SK-N-SH (cell line): ENCODE results near the gene COL23A1. TPM values are rescaled to one million over a fixed set of nuclear protein-coding genes. Genes with fewer than 3 reads are reported as not detected.
A peak's percentile ranks its signal among the peaks of the same experiment; 100 is the strongest.

Experiments
- CTCF ChIA-PET: fragments of 300-600, 350-600 bp; formaldehyde crosslinking; extraction: SDS; loops from one replicate; lab custom pipeline; 2021; lab: Yijun Ruan, JAX
- POLR2A ChIA-PET: fragments of 350-600 bp; sonication (Branson Sonifier 250); formaldehyde crosslinking; extraction: SDS; loops from one replicate; lab custom pipeline; 2020; ENCODE audit warnings: antibody characterized with exemption, inconsistent platforms; lab: Yijun Ruan, JAX
- DNase-seq: peaks from one replicate; pipeline ENCODE4 v3.0.0; 2012
- H2AFZ ChIP-seq: fragments of 200-600 bp; sonication (generic); 2 replicates; pipeline ENCODE4 v1.8.1; 2016; ENCODE audit warnings: antibody characterized with exemption, mild to moderate bottlenecking, low read depth
- H3F3A ChIP-seq: fragments of 200-600 bp; sonication (generic); replicated peaks from 2 replicates; pipeline ENCODE3; 2016; ENCODE audit warnings: antibody characterized with exemption, mild to moderate bottlenecking; ENCODE audit not compliant: insufficient read depth
- H3K27ac ChIP-seq, 2 experiments: fragments of 200-500 bp in 1 of 2; fragments of 200-600 bp in 1 of 2; sonication (Bioruptor generic) in 1 of 2; sonication (generic), shearing (Covaris generic) in 1 of 2; 2 replicates each; pipeline versions ENCODE4 v1.5.1 to v1.6.1; 2014 to 2016; ENCODE audit warnings: low read depth in 2 of 2, inconsistent platforms in 1 of 2, low read length in 1 of 2, mild to moderate bottlenecking in 1 of 2, mixed read lengths in 1 of 2
- H3K27me3 ChIP-seq: fragments of 200-600 bp; sonication (generic), shearing (Covaris generic); 2 replicates; pipeline ENCODE4 v1.6.1; 2016; ENCODE audit warnings: mixed run types; ENCODE audit not compliant: insufficient read depth
- H3K36me3 ChIP-seq, 2 experiments: fragments of 200-500 bp in 1 of 2; fragments of 200-600 bp in 1 of 2; sonication (Bioruptor generic) in 1 of 2; sonication (generic) in 1 of 2; replicated peaks in 1 of 2; 2 replicates each; pipeline versions ENCODE3 to v1.5.1; 2014 to 2016; ENCODE audit warnings: low read length in 1 of 2, mild to moderate bottlenecking in 1 of 2; ENCODE audit not compliant: insufficient read depth in 2 of 2, control insufficient read depth in 1 of 2
- H3K4me1 ChIP-seq, 2 experiments: fragments of 200-500 bp in 1 of 2; fragments of 200-600 bp in 1 of 2; sonication (Bioruptor generic) in 1 of 2; sonication (generic), shearing (Covaris generic) in 1 of 2; 2 replicates each; pipeline versions ENCODE4 v1.5.1 to v1.6.1; 2014 to 2016; ENCODE audit warnings: low read depth in 1 of 2, low read length in 1 of 2, mixed run types in 1 of 2; ENCODE audit not compliant: insufficient read depth in 2 of 2, control insufficient read depth in 1 of 2
- H3K4me2 ChIP-seq: fragments of 200-600 bp; sonication (generic), shearing (Covaris generic); 2 replicates; pipeline ENCODE4 v1.6.1; 2017; ENCODE audit warnings: mixed run types
- H3K4me3 ChIP-seq, 2 experiments: fragments of 200-500 bp in 1 of 2; fragments of 200-600 bp in 1 of 2; sonication (Bioruptor generic) in 1 of 2; sonication (generic), shearing (Covaris generic) in 1 of 2; 2 replicates each; pipeline versions ENCODE4 v1.5.1 to v1.8.1; 2014 to 2016; ENCODE audit warnings: low read depth in 2 of 2, inconsistent platforms in 1 of 2, low read length in 1 of 2, mild to moderate bottlenecking in 1 of 2, mixed read lengths in 1 of 2, moderate library complexity in 1 of 2
- H3K79me2 ChIP-seq: fragments of 200-600 bp; sonication (generic); 2 replicates; pipeline ENCODE4 v1.8.1; 2017; ENCODE audit warnings: mild to moderate bottlenecking; ENCODE audit not compliant: insufficient read depth
- H3K9ac ChIP-seq: fragments of 200-600 bp; sonication (generic); 2 replicates; pipeline ENCODE4 v1.6.1; 2017; ENCODE audit warnings: mixed run types
- H3K9me2 ChIP-seq: fragments of 200-600 bp; sonication (generic); 2 replicates; pipeline ENCODE4 v1.6.1; 2017; ENCODE audit warnings: mixed run types
- H3K9me3 ChIP-seq: fragments of 200-600 bp; sonication (generic); 2 replicates; pipeline ENCODE4 v1.6.1; 2017; ENCODE audit warnings: mixed run types, mild to moderate bottlenecking, moderate library complexity
- H4K20me1 ChIP-seq: fragments of 200-600 bp; sonication (generic); 2 replicates; pipeline ENCODE4 v1.6.1; 2017; ENCODE audit warnings: mild to moderate bottlenecking, mixed run types; ENCODE audit not compliant: insufficient read depth
- EZH2phosphoT487 ChIP-seq: fragments of 200-600 bp; sonication (generic); IDR thresholded peaks from 2 replicates; pipeline ENCODE4 v1.6.1; 2017; ENCODE audit warnings: low read depth, mixed run types, mild to moderate bottlenecking, antibody characterized with exemption, moderate library complexity, borderline replicate concordance
- FOSL2 ChIP-seq: IDR thresholded peaks from 2 replicates; pipeline ENCODE4 v1.4.0; 2012; ENCODE audit warnings: low read depth, mild to moderate bottlenecking, moderate library complexity, borderline replicate concordance
- FOXJ3 ChIP-seq: sonication (generic); formaldehyde crosslinking; IDR thresholded peaks from 2 replicates; pipeline ENCODE4 v1.5.1; 2020; ENCODE audit warnings: mild to moderate bottlenecking, missing genetic modification reagents
- FOXM1 ChIP-seq: IDR thresholded peaks from 2 replicates; pipeline ENCODE4 v1.4.0; 2012; ENCODE audit warnings: low read depth, mild to moderate bottlenecking
- JUND ChIP-seq: IDR thresholded peaks from 2 replicates; pipeline ENCODE4 v1.4.0; 2012
- PBX3 ChIP-seq: IDR thresholded peaks from 2 replicates; pipeline ENCODE4; 2012
- RCOR1 ChIP-seq: fragments of 150-350 bp; IDR thresholded peaks from 2 replicates; pipeline ENCODE4 v1.6.1; 2017; ENCODE audit warnings: antibody characterized with exemption, low read length
- RFX5 ChIP-seq: IDR thresholded peaks from 2 replicates; pipeline ENCODE4 v1.6.1; 2012; ENCODE audit warnings: mild to moderate bottlenecking, improper control_type of control experiment, low read length
- SMC3 ChIP-seq: IDR thresholded peaks from 2 replicates; pipeline ENCODE4 v1.6.1; 2012; ENCODE audit warnings: low read depth, low read length, improper control_type of control experiment
- WGBS: methylation state at CpG from one replicate; pipeline ENCODE4 v1.1.6; 2017; ENCODE audit warnings: low lambda C conversion rate; 5-methylcytosine and 5-hydroxymethylcytosine counted together
- polyA plus RNA-seq, 3 experiments: library from polyadenylated mRNA; depleted of rRNA; stranded (reverse); fragments of >200 nt; gene quantifications; 2 replicates each; pipeline ENCODE4 v1.2.3, GENCODE V29; 2012
- TF ChIP-seq, protein P1 (sequence below): fragments of 150-350 bp; IDR thresholded peaks from 2 replicates; pipeline ENCODE4 v1.6.1; 2016; ENCODE audit warnings: mild to moderate bottlenecking, low read depth, low read length

Gene COL23A1
- polyA plus RNA-seq, 1 of the 3 experiments (the other 2 are of a cell fraction): 0.10 TPM

DNA sequence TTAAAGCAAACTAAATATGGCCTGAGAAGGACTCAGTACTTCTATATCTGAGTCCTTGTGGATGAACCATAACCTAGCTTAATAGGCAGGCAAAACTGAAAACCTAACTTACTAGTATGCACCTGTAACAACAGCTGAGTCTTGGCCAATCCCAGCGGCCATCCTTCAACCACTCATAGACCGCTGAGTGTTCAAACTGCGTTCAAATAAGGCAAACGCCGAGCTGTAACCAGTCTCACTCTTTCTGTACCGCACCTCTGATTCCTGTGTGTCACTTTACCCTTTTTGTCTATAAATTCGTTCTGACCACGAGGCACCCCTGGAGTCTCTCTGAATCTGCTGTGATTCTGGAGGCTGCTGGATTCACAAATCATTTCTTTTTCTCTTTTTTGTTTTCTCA is 170.5 kb downstream of the COL23A1 start:
- no peaks in the 10 kb centered on the region for H3K27me3 ChIP-seq
- TF ChIP-seq FOSL2 (no peak), FOXJ3 (CRISPR knock-in tag) (no peak)
- TF ChIP-seq, all 33 proteins: peak for 0
- no peaks in the 10 kb centered on the region for H4K20me1 ChIP-seq
- H2AFZ ChIP-seq: no peak overlapping the region
- peaks cover 0 to 69% of the 10 kb centered on the region in 2 experiments; a peak in 1 of 4 replicates for H3K4me1 ChIP-seq
- DNase-seq: no peak
- no peaks in the 10 kb centered on the region for H3K36me3 ChIP-seq
- CTCF ChIA-PET: interaction anchor here (1.0 to 1.3 kb wide), 2 partner anchors 109 to 136 kb away, joined by 3 to 4 read pairs; no protein-coding TSS in a partner anchor
- no peaks in the 10 kb centered on the region for H3F3A ChIP-seq
- H3K9me2 ChIP-seq: no peaks in the 10 kb centered on the region
- 37% methylated on average over 8 of the region's 8 CpGs for WGBS
- H3K27ac ChIP-seq: peak overlapping the region in 1 of 2 experiments; percentile 69; a peak in 2 of 4 replicates
- no peaks in the 10 kb centered on the region for H3K9me3 ChIP-seq
- no peak overlapping the region for H3K4me3 ChIP-seq
- no peak overlapping the region for H3K4me2 ChIP-seq
- H3K9ac ChIP-seq: no peak overlapping the region
- POLR2A ChIA-PET: no interaction called here
- no peaks in the 10 kb centered on the region for H3K79me2 ChIP-seq

DNA sequence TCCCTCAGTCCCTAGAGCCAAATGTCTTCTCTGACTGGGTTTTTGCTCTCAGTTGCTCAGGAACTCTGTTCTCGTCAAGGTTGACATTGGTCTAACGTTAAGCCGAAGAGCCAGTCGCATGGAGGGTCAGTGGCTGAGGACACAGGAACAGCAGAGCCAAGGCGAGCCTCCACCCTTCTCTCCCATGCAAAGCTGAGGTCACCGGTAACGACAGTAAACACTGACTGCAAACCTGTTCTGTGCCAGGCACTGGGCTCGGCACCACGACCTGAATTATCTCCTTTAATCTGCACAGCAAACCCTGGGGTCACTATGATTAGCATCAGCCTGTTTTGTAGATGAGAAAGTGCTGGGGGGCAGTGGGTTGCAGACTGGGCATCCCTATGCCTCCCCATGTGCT is 171.0 kb downstream of the COL23A1 start:
- ChIA-PET CTCF (interaction anchor here (1.0 to 1.3 kb wide), 2 partner anchors 110 to 135 kb away, joined by 3 to 4 read pairs; no protein-coding TSS in a partner anchor), POLR2A (no interaction called here)
- TF ChIP-seq RFX5: no peak
- TF ChIP-seq PBX3: no peak
- no peak for TF ChIP-seq FOSL2
- no peak for TF ChIP-seq EZH2phosphoT487
- TF ChIP-seq, protein P1, sequence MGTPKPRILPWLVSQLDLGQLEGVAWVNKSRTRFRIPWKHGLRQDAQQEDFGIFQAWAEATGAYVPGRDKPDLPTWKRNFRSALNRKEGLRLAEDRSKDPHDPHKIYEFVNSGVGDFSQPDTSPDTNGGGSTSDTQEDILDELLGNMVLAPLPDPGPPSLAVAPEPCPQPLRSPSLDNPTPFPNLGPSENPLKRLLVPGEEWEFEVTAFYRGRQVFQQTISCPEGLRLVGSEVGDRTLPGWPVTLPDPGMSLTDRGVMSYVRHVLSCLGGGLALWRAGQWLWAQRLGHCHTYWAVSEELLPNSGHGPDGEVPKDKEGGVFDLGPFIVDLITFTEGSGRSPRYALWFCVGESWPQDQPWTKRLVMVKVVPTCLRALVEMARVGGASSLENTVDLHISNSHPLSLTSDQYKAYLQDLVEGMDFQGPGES: no peak
- TF ChIP-seq SMC3: no peak
- no peak for TF ChIP-seq FOXM1
- TF ChIP-seq JUND: no peak
- TF ChIP-seq RCOR1: no peak
- no peak overlapping the region for H2AFZ ChIP-seq
- no peaks in the 10 kb centered on the region for H3K79me2 ChIP-seq
- H3K4me3 ChIP-seq: no peak overlapping the region
- peak; percentile 23 for DNase-seq
- H3K4me1 ChIP-seq: peaks cover 0 to 65% of the 10 kb centered on the region in 2 experiments; a peak in 1 of 4 replicates
- no peaks in the 10 kb centered on the region for H3F3A ChIP-seq
- peak overlapping the region in 1 of 2 experiments; percentile 69; a peak in 1 of 4 replicates for H3K27ac ChIP-seq
- no peaks in the 10 kb centered on the region for H4K20me1 ChIP-seq
- H3K9me3 ChIP-seq: no peaks in the 10 kb centered on the region
- no peaks in the 10 kb centered on the region for H3K9me2 ChIP-seq
- 53% methylated on average over 9 of the region's 9 CpGs for WGBS
- no peaks in the 10 kb centered on the region for H3K36me3 ChIP-seq
- no peak overlapping the region for H3K9ac ChIP-seq
- no peaks in the 10 kb centered on the region for H3K27me3 ChIP-seq
- H3K4me2 ChIP-seq: no peak overlapping the region
